A549 (cell line): Measurements from ENCODE around the gene PKN3. TPM values are rescaled to one million over a fixed set of nuclear protein-coding genes. Genes with fewer than 3 reads are reported as not detected.

Experiments
- ATAC-seq, 2 experiments: fragments of 200-7000 bp in 1 of 2; fragments of >200 bp in 1 of 2; cut with Nextera tagmentation in 1 of 2; cut with Tn5 transposase in 1 of 2; 3 replicates each; pipeline versions ENCODE4 v1.8.0 to v1.9.1; 2018 to 2020; ENCODE audit warnings: mild to moderate bottlenecking in 1 of 2, moderate library complexity in 1 of 2
- CTCF ChIA-PET: fragments of 300-600 bp; sonication (Branson Sonifier 250); formaldehyde crosslinking; extraction: SDS; loops from one replicate; lab custom pipeline; 2021; ENCODE audit warnings: antibody characterized with exemption, inconsistent platforms; lab: Yijun Ruan, JAX
- POLR2A ChIA-PET: fragments of 350-600 bp; formaldehyde crosslinking; extraction: SDS; loops from one replicate; lab custom pipeline; 2021; ENCODE audit warnings: antibody characterized with exemption, inconsistent platforms; lab: Yijun Ruan, JAX
- DNase-seq, 2 experiments: peaks; one replicate each; pipeline versions ENCODE4 v3.0.0 to v3.0.0-alpha.2; 2011 to 2016; ENCODE audit warnings: low read depth in 1 of 2, low spot score in 1 of 2
- FAIRE-seq: peaks from 2 replicates; lab custom pipeline; 2011; peaks lifted over from hg19 to GRCh38; lab: Jason Lieb, UNC
- H3K27ac ChIP-seq, 2 experiments: fragments of >200 bp; sonication (Bioruptor Twin); formaldehyde crosslinking; 3 replicates each; pipeline ENCODE4 v1.5.1; 2016 to 2017
- H3K4me1 ChIP-seq: fragments of >200 bp; sonication (Bioruptor Twin); formaldehyde crosslinking; 3 replicates; pipeline ENCODE4 v1.6.1; 2016
- H3K4me2 ChIP-seq: fragments of >200 bp; sonication (Bioruptor Twin); formaldehyde crosslinking; 3 replicates; pipeline ENCODE4 v1.6.1; 2016
- H3K4me3 ChIP-seq: fragments of >200 bp; sonication (Bioruptor Twin); formaldehyde crosslinking; 3 replicates; pipeline ENCODE4 v1.5.1; 2016
- H3K9me3 ChIP-seq: fragments of >200 bp; sonication (Bioruptor Twin); formaldehyde crosslinking; 3 replicates; pipeline ENCODE4 v1.6.1; 2016
- BCL3 ChIP-seq: fragments of >200 bp; sonication (Bioruptor Twin); formaldehyde crosslinking; IDR thresholded peaks from 3 replicates; pipeline ENCODE4 v1.6.1; 2016
- BHLHE40 ChIP-seq: IDR thresholded peaks from 2 replicates; pipeline ENCODE4 v1.6.1; 2012; ENCODE audit warnings: low read depth, low read length, inconsistent platforms
- CBX2 ChIP-seq: fragments of 200-600 bp; sonication (generic); IDR thresholded peaks from 2 replicates; pipeline ENCODE4 v1.6.1; 2016; ENCODE audit warnings: low read depth, mild to moderate bottlenecking, borderline replicate concordance
- EHMT2 ChIP-seq: fragments of 200-600 bp; sonication (generic); IDR thresholded peaks from 2 replicates; pipeline ENCODE4 v1.6.1; 2016; ENCODE audit warnings: antibody characterized with exemption, low read depth, mild to moderate bottlenecking, moderate library complexity
- FOSB ChIP-seq: fragments of 250-450 bp; sonication (Bioruptor Pico); IDR thresholded peaks from 2 replicates; pipeline ENCODE4 v1.5.0; 2020; ENCODE audit warnings: mild to moderate bottlenecking, moderate library complexity
- HOXB13 ChIP-seq: fragments of 250-450 bp; sonication (Bioruptor Pico); IDR thresholded peaks from 2 replicates; pipeline ENCODE4 v1.5.0; 2020; ENCODE audit warnings: low read depth, mild to moderate bottlenecking, moderate library complexity
- JUNB ChIP-seq: fragments of >200 bp; sonication (Bioruptor Twin); formaldehyde crosslinking; IDR thresholded peaks from 2 replicates; pipeline ENCODE4 v1.6.1; 2016
- KDM1A ChIP-seq: fragments of 200-600 bp; sonication (generic); IDR thresholded peaks from 2 replicates; pipeline ENCODE4 v1.6.1; 2016; ENCODE audit warnings: low read depth, mild to moderate bottlenecking
- MAX ChIP-seq: IDR thresholded peaks from 2 replicates; pipeline ENCODE4 v1.6.1; 2012
- MYC ChIP-seq: IDR thresholded peaks from 2 replicates; pipeline ENCODE4 v1.6.1; 2012; ENCODE audit warnings: mild to moderate bottlenecking, inconsistent platforms, low read length, improper control_type of control experiment, borderline replicate concordance
- NFE2L2 ChIP-seq: fragments of 150-350 bp; conservative IDR thresholded peaks from 2 replicates; pipeline ENCODE4 v1.6.1; 2014; ENCODE audit warnings: low read length
- PHF8 ChIP-seq: fragments of 200-600 bp; sonication (generic); IDR thresholded peaks from 2 replicates; pipeline ENCODE4 v1.6.1; 2016; ENCODE audit warnings: low read depth, mild to moderate bottlenecking, antibody characterized with exemption, moderate library complexity, borderline replicate concordance
- RNF2 ChIP-seq: fragments of 200-600 bp; sonication (generic); IDR thresholded peaks from 2 replicates; pipeline ENCODE4 v1.6.1; 2016; ENCODE audit warnings: low read depth, mild to moderate bottlenecking, antibody characterized with exemption, moderate library complexity, borderline replicate concordance
- SMC3 ChIP-seq: fragments of >200 bp; sonication (Bioruptor Twin); formaldehyde crosslinking; IDR thresholded peaks from 3 replicates; pipeline ENCODE4 v1.6.1; 2018; ENCODE audit warnings: inconsistent platforms
- SREBF2 ChIP-seq: fragments of 450-650 bp; IDR thresholded peaks from 2 replicates; pipeline ENCODE4 v1.6.1; 2014; ENCODE audit warnings: mild to moderate bottlenecking, moderate library complexity
- USF2 ChIP-seq: fragments of 450-650 bp; IDR thresholded peaks from 2 replicates; pipeline ENCODE4 v1.6.1; 2014; ENCODE audit warnings: antibody characterized with exemption
- WGBS: methylation state at CpG from one replicate; pipeline ENCODE4 v1.1.6; 2017; ENCODE audit errors: missing lambda C conversion rate; 5-methylcytosine and 5-hydroxymethylcytosine counted together
- polyA plus RNA-seq, 4 experiments: library from polyadenylated mRNA; depleted of rRNA in 3 of 4; stranded (reverse); fragments of >200 nt; fragmentation: RNase III in 1 of 4; extraction: RNeasy Plus Mini Kit Qiagen cat#74134 plus additional on column Dnase treatment in 1 of 4; gene quantifications; 2 replicates in 3 of 4; 3 replicates in 1 of 4; pipeline ENCODE4 v1.2.3, GENCODE V29; 2011 to 2017
- TF ChIP-seq, protein P1 (sequence below): IDR thresholded peaks from 2 replicates; pipeline ENCODE4 v1.6.1; 2012
- TF ChIP-seq, protein P2 (sequence below): fragments of >200 bp; sonication (Bioruptor Twin); formaldehyde crosslinking; IDR thresholded peaks from 3 replicates; pipeline ENCODE4 v1.5.1; 2016

PKN3 gene
- polyA plus RNA-seq, 2 of the 4 experiments (the other 2 are of a cell fraction), result 9.0 to 14.1 TPM

GRCh38 chr9:128729766-128730517 lies 27.6 kb downstream of the PKN3 start:
- ChIA-PET CTCF (interaction anchor here (1.3 kb wide), 1 partner anchor 198 kb away, joined by 5 read pairs; no protein-coding TSS in a partner anchor), POLR2A (no interaction called here)
- FAIRE-seq (no peak), DNase-seq (no peak), ATAC-seq (no peak)
- 90% methylated on average over 25 of the region's 27 CpGs for WGBS
- no peak overlapping the region for H3K4me3 ChIP-seq
- H3K27ac ChIP-seq, result no peak overlapping the region
- H3K4me1 ChIP-seq, result 0 out of 3 replicates have a peak, but pooled peaks cover 3% of the 10 kb centered on the region
- H3K4me2 ChIP-seq, result no peak overlapping the region
- H3K9me3 ChIP-seq, result no peaks in the 10 kb centered on the region
- no peak for TF ChIP-seq SREBF2
- TF ChIP-seq, protein P1, sequence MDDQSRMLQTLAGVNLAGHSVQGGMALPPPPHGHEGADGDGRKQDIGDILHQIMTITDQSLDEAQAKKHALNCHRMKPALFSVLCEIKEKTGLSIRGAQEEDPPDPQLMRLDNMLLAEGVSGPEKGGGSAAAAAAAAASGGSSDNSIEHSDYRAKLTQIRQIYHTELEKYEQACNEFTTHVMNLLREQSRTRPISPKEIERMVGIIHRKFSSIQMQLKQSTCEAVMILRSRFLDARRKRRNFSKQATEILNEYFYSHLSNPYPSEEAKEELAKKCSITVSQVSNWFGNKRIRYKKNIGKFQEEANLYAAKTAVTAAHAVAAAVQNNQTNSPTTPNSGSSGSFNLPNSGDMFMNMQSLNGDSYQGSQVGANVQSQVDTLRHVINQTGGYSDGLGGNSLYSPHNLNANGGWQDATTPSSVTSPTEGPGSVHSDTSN, result no peak
- TF ChIP-seq, all 56 proteins: peak for 0

GRCh38 chr9:128731093-128731492 lies 28.8 kb downstream of the PKN3 start:
- CTCF ChIA-PET, result interaction anchor here (0.6 to 3.6 kb wide), 8 partner anchors 13 to 1052 kb away, joined by 3 to 40 read pairs (median 3); partner anchors contain the start of gene ENDOG
- Histone ChIP-seq H3K4me2 (no peak overlapping the region), H3K4me3 (no peak overlapping the region), H3K27ac (no peak overlapping the region), H3K9me3 (no peaks in the 10 kb centered on the region), H3K4me1 (no peaks in the 10 kb centered on the region)
- WGBS, result 90% methylated on average over 13 of the region's 13 CpGs
- DNase-seq (no peak), FAIRE-seq (no peak)
- TF ChIP-seq BCL3 (no peak), SMC3 (no peak), BHLHE40 (no peak), FOSB (CRISPR knock-in tag) (no peak), HOXB13 (CRISPR knock-in tag) (no peak), JUNB (no peak), MAX (no peak), MYC (no peak), NFE2L2 (no peak), EHMT2 (no peak), CBX2 (no peak)
- TF ChIP-seq, protein P2, sequence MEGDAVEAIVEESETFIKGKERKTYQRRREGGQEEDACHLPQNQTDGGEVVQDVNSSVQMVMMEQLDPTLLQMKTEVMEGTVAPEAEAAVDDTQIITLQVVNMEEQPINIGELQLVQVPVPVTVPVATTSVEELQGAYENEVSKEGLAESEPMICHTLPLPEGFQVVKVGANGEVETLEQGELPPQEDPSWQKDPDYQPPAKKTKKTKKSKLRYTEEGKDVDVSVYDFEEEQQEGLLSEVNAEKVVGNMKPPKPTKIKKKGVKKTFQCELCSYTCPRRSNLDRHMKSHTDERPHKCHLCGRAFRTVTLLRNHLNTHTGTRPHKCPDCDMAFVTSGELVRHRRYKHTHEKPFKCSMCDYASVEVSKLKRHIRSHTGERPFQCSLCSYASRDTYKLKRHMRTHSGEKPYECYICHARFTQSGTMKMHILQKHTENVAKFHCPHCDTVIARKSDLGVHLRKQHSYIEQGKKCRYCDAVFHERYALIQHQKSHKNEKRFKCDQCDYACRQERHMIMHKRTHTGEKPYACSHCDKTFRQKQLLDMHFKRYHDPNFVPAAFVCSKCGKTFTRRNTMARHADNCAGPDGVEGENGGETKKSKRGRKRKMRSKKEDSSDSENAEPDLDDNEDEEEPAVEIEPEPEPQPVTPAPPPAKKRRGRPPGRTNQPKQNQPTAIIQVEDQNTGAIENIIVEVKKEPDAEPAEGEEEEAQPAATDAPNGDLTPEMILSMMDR, result no peak
- TF ChIP-seq, all 56 proteins: peak for 0
- ATAC-seq, result no peak
- POLR2A ChIA-PET, result no interaction called here

DNA sequence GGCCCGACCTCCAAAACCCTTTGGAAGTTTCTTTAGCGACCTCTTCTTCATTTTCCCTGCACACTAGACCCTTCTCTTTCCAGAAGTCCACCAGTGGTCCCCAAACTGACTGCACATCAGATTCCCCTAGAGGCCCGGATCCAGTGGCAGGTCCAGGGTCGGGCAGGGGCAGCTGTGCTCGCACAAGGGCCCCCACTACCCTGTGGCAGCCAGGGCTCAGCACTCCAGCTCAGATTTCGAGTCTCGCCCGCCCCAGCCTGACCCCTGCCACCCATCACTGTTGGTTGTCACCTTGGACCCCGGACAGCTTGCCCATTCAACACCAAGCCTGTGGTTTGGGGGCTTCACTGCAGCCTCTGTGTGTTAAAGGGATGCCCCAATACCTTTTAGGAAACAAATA lies 29.4 kb downstream of the PKN3 start:
- Histone ChIP-seq H3K27ac (no peak overlapping the region), H3K9me3 (no peaks in the 10 kb centered on the region), H3K4me2 (no peak overlapping the region), H3K4me1 (no peaks in the 10 kb centered on the region), H3K4me3 (no peak overlapping the region)
- DNase-seq (no peak), ATAC-seq (no peak), FAIRE-seq (no peak)
- CTCF ChIA-PET, result interaction anchor here (0.6 to 3.6 kb wide), 11 partner anchors 12 to 418 kb away, joined by 3 to 40 read pairs (median 8); partner anchors contain the start of gene ENDOG
- 71% methylated on average over 8 of the region's 9 CpGs for WGBS
- TF ChIP-seq RNF2 (no peak), PHF8 (no peak), USF2 (no peak), KDM1A (no peak), HOXB13 (CRISPR knock-in tag) (no peak)
- POLR2A ChIA-PET, result no interaction called here
